PC-3 (cell line): ENCODE results near the gene RAP1GAP. TPM values are rescaled to one million over a fixed set of nuclear protein-coding genes. Genes with fewer than 3 reads are reported as not detected.
A peak's percentile ranks its signal among the peaks of the same experiment; 100 is the strongest.

Source experiments
- ATAC-seq: fragments of 200-7000 bp; cut with Tn5 transposase; 2 replicates; pipeline ENCODE4 v1.9.1; 2020; ENCODE audit warnings: mild to moderate bottlenecking, moderate library complexity
- BruUV-seq: library from RNA; stranded (reverse); fragments of 400-500 nt; replicated peaks from 2 replicates; lab custom pipeline; 2021; lab: Mats Ljungman, UMichigan
- CTCF ChIA-PET: fragments of 300-600 bp; sonication (Branson Sonifier 250); formaldehyde crosslinking; loops from one replicate; lab custom pipeline; 2022; ENCODE audit warnings: antibody characterized with exemption; lab: Charles Lee
- POLR2A ChIA-PET: fragments of 300-600 bp; sonication (Branson Sonifier 250); formaldehyde crosslinking; loops from one replicate; lab custom pipeline; 2022; ENCODE audit warnings: antibody characterized with exemption; ENCODE audit not compliant: unreplicated experiment; lab: Charles Lee
- DNase-seq: peaks from one replicate; pipeline ENCODE4 v3.0.0-alpha.2; 2015
- H2AFZ ChIP-seq: fragments of 300-600 bp; sonication (generic); 2 replicates; pipeline ENCODE4 v1.6.0; 2016; ENCODE audit warnings: antibody characterized with exemption, low read length
- H3F3A ChIP-seq: fragments of 300-600 bp; sonication (generic); one replicate; pipeline ENCODE4 v1.6.0; 2017; ENCODE audit warnings: antibody characterized with exemption, low read length, control low read depth, mild to moderate bottlenecking; ENCODE audit not compliant: unreplicated experiment
- H3K27ac ChIP-seq: fragments of 300-600 bp; sonication (generic); 2 replicates; pipeline ENCODE4 v1.5.1; 2016; ENCODE audit warnings: mild to moderate bottlenecking, low read length
- H3K27me3 ChIP-seq: fragments of 300-600 bp; sonication (generic); 2 replicates; pipeline ENCODE4 v1.6.1; 2016; ENCODE audit warnings: low read length, mixed read lengths
- H3K36me3 ChIP-seq: fragments of 300-600 bp; sonication (generic); 2 replicates; pipeline ENCODE4 v1.6.1; 2016; ENCODE audit warnings: low read depth, mixed run types, low read length, mixed read lengths
- H3K4me1 ChIP-seq: fragments of 300-600 bp; sonication (generic); 2 replicates; pipeline ENCODE4 v1.5.1; 2016; ENCODE audit warnings: low read length; ENCODE audit not compliant: insufficient read depth
- H3K4me2 ChIP-seq: fragments of 300-600 bp; sonication (generic); 2 replicates; pipeline ENCODE4 v1.6.0; 2016; ENCODE audit warnings: low read length
- H3K4me3 ChIP-seq: fragments of 300-600 bp; sonication (generic); 2 replicates; pipeline ENCODE4 v1.5.1; 2016; ENCODE audit warnings: mild to moderate bottlenecking, low read length, mixed read lengths
- H3K79me2 ChIP-seq: fragments of 300-600 bp; sonication (generic); 2 replicates; pipeline ENCODE4 v1.6.1; 2017; ENCODE audit warnings: low read length, mixed read lengths
- H3K9ac ChIP-seq: fragments of 300-600 bp; sonication (generic); 2 replicates; pipeline ENCODE4 v1.6.0; 2016; ENCODE audit warnings: mild to moderate bottlenecking, low read length
- H3K9me2 ChIP-seq: fragments of 300-600 bp; sonication (generic); replicated peaks from 2 replicates; pipeline ENCODE4 v1.6.1; 2016; ENCODE audit warnings: mixed run types, low read length, mixed read lengths
- H3K9me3 ChIP-seq: fragments of 300-600 bp; sonication (generic); 2 replicates; pipeline ENCODE4 v1.6.1; 2016; ENCODE audit warnings: low read length, mixed read lengths
- H4K20me1 ChIP-seq: fragments of 300-600 bp; sonication (generic); 2 replicates; pipeline ENCODE4 v1.6.1; 2016; ENCODE audit warnings: low read length, mixed read lengths
- EZH2 ChIP-seq: fragments of 300-600 bp; sonication (generic); IDR thresholded peaks from one replicate; pipeline ENCODE4 v1.6.1; 2017; ENCODE audit warnings: antibody characterized with exemption, mild to moderate bottlenecking, low read length; ENCODE audit not compliant: unreplicated experiment
- EZH2phosphoT487 ChIP-seq: fragments of 300-600 bp; sonication (generic); IDR thresholded peaks from 2 replicates; pipeline ENCODE4 v1.6.1; 2018; ENCODE audit warnings: mild to moderate bottlenecking, antibody characterized with exemption, low read length, borderline replicate concordance
- intact Hi-C: fragments of 100-400 bp; cut with micrococcal nuclease; formaldehyde crosslinking; loops from 2 replicates; pipeline ENCODE4 v1.9.0; 2023
- total RNA-seq: library from RNA; depleted of rRNA; stranded (reverse); fragments of >200 nt; gene quantifications from 2 replicates; pipeline ENCODE4 v1.2.3, GENCODE V29; 2014
- TF ChIP-seq, protein P1 (sequence below): fragments of 300-600 bp; sonication (generic); conservative IDR thresholded peaks from 2 replicates; pipeline ENCODE4 v1.5.1; 2017; ENCODE audit warnings: antibody characterized with exemption, low read depth, mild to moderate bottlenecking, low read length

The RAP1GAP gene
- total RNA-seq, 1 experiment from 2014 or later, result 12.1 TPM

GRCh38 chr1:21652101-21652936, 16.8 kb downstream of the RAP1GAP start:
- peaks cover 6% of the 10 kb centered on the region for H3K4me1 ChIP-seq
- H3K36me3 ChIP-seq, result no peaks in the 10 kb centered on the region
- H3K79me2 ChIP-seq, result no peaks in the 10 kb centered on the region
- H3K9me2 ChIP-seq, result no peaks in the 10 kb centered on the region
- no peaks in the 10 kb centered on the region for H3K27me3 ChIP-seq
- ChIA-PET POLR2A (interaction anchor here (0.6 kb wide), 1 partner anchor 14 kb away, joined by 5 read pairs; no protein-coding TSS in a partner anchor), CTCF (interaction anchor here (0.6 kb wide), 1 partner anchor 46 kb away, joined by 3 read pairs; no protein-coding TSS in a partner anchor)
- H3K9ac ChIP-seq, result no peak overlapping the region
- no peak overlapping the region for H3K27ac ChIP-seq
- H2AFZ ChIP-seq, result no peak overlapping the region
- no peaks in the 10 kb centered on the region for H3F3A ChIP-seq
- no peak overlapping the region for H3K4me3 ChIP-seq
- TF ChIP-seq, protein P1, sequence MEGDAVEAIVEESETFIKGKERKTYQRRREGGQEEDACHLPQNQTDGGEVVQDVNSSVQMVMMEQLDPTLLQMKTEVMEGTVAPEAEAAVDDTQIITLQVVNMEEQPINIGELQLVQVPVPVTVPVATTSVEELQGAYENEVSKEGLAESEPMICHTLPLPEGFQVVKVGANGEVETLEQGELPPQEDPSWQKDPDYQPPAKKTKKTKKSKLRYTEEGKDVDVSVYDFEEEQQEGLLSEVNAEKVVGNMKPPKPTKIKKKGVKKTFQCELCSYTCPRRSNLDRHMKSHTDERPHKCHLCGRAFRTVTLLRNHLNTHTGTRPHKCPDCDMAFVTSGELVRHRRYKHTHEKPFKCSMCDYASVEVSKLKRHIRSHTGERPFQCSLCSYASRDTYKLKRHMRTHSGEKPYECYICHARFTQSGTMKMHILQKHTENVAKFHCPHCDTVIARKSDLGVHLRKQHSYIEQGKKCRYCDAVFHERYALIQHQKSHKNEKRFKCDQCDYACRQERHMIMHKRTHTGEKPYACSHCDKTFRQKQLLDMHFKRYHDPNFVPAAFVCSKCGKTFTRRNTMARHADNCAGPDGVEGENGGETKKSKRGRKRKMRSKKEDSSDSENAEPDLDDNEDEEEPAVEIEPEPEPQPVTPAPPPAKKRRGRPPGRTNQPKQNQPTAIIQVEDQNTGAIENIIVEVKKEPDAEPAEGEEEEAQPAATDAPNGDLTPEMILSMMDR, result no peak
- TF ChIP-seq EZH2 (no peak), EZH2phosphoT487 (no peak)
- no peaks in the 10 kb centered on the region for H4K20me1 ChIP-seq
- no peaks in the 10 kb centered on the region for H3K9me3 ChIP-seq
- intact Hi-C loops, result loop anchor here (10.0 kb wide), 1 partner anchor 58 kb away; no protein-coding TSS in a partner anchor
- no TSS peak for BruUV-seq
- H3K4me2 ChIP-seq, result no peak overlapping the region
- DNase-seq (no peak), ATAC-seq (no peak)

DNA sequence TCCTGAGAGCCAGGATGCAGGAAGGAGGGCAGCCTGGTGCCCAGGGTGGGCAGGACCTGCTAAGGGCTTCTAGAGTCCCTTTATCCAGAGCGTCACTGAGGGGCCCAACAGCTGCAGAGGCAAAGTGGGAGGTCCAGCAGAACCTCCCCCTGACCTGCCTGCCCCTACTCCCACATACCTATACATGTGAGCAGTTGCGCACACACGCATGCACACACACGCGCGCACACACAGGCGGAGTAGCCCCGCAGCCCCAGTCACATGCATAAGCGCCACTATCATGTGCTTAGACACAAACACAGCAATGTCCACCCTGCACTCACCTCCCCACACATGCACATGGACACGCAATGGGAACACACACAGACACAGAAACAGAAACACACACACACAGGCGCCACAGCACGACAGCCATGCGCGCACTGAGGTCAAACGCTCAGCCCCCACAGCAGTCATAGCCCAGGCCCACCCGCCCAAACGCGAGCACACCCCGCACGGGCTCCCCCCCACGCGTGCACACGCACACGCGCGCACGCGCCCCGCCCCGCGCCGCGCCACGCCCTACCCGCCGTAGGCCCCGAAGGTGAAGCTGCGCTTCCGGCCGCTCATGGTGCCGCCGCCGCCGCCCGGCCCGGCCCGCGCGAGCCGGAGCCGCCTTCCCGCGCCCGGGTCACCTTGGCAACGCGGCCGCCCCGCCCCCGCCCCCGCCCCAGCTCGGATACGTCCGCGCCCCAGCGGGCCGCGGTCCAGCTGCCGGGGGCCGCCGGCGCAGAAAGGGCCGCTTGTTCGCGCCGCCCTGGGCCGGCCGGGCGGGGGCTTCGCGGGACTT, 17.7 kb downstream of the RAP1GAP start:
- intact Hi-C loops, result loop anchor here (10.0 kb wide), 1 partner anchor 57 kb away; no protein-coding TSS in a partner anchor
- H3K27ac ChIP-seq, result no peak overlapping the region
- peak overlapping the region; percentile 96 for H3K4me2 ChIP-seq
- no peaks in the 10 kb centered on the region for H4K20me1 ChIP-seq
- ATAC-seq, result peak; percentile 65
- ChIA-PET POLR2A (interaction anchor here (0.6 kb wide), 1 partner anchor 13 kb away, joined by 5 read pairs; no protein-coding TSS in a partner anchor), CTCF (interaction anchor here (0.6 kb wide), 1 partner anchor 45 kb away, joined by 3 read pairs; no protein-coding TSS in a partner anchor)
- no peaks in the 10 kb centered on the region for H3K9me2 ChIP-seq
- peak overlapping the region; percentile 70 for H3K4me3 ChIP-seq
- no peak for TF ChIP-seq EZH2
- no peak for TF ChIP-seq EZH2phosphoT487
- TF ChIP-seq, protein P1, result no peak
- no TSS peak for BruUV-seq
- H2AFZ ChIP-seq, result peak overlapping the region; percentile 75
- no peaks in the 10 kb centered on the region for H3F3A ChIP-seq
- H3K79me2 ChIP-seq, result no peaks in the 10 kb centered on the region
- no peaks in the 10 kb centered on the region for H3K36me3 ChIP-seq
- peak; percentile 43 for DNase-seq
- no peaks in the 10 kb centered on the region for H3K27me3 ChIP-seq
- H3K9ac ChIP-seq, result no peak overlapping the region
- H3K4me1 ChIP-seq, result peaks cover 6% of the 10 kb centered on the region
- H3K9me3 ChIP-seq, result no peaks in the 10 kb centered on the region
